KOPT-K1 (cell line): ENCODE data around the gene NACA.
"Not testable (repeated sequence)": the region's sequence is repeated elsewhere in the genome, so short reads cannot be mapped to it uniquely, and the experiment has no call there.

Source experiments
- H3K27ac ChIP-seq: fragments of 200-600 bp; sonication (generic); 2 replicates; pipeline ENCODE4 v1.5.1; 2016; ENCODE audit warnings: antibody characterized with exemption, mild to moderate bottlenecking, low read depth, low read length; ENCODE audit not compliant: poor library complexity, severe bottlenecking
- H3K36me3 ChIP-seq: fragments of 200-600 bp; sonication (generic); 2 replicates; pipeline ENCODE4 v1.5.1; 2017; ENCODE audit warnings: antibody characterized with exemption, mild to moderate bottlenecking, low read length, moderate library complexity; ENCODE audit not compliant: insufficient read depth
- H3K9me3 ChIP-seq: fragments of 200-600 bp; sonication (generic); 2 replicates; pipeline ENCODE4 v1.5.1; 2017; ENCODE audit warnings: antibody characterized with exemption, low read length, mild to moderate bottlenecking; ENCODE audit not compliant: insufficient read depth, poor library complexity, severe bottlenecking

NACA gene

GRCh38 chr12:56750596-56750995 is 25.5 kb upstream of the NACA start:
- not testable (repeated sequence) for H3K9me3 ChIP-seq
- peak overlapping the region; percentile 89 for H3K27ac ChIP-seq
- peaks cover 49% of the 10 kb centered on the region for H3K36me3 ChIP-seq

DNA sequence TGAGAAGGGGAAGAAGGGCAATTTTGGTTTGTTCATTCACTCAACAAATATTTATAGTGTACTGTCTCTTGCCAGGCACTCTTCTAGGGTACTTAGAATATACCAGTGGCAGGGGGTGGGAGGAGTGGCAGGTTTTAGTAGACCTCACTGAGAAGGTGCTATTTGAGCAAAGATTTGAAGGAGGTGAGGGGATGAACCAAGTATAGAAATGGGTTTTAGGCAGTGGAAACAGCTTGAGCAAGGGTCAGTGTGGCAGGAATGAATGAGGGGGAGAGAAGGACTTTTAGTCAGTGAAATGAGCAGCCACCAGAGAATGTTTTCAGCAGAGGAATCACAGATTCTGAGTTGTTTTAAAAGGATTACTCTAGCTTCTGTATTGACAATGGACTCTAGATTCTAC is 24.8 kb upstream of the NACA start:
- Histone ChIP-seq H3K27ac (no peak overlapping the region), H3K36me3 (peaks cover 57% of the 10 kb centered on the region), H3K9me3 (no peaks in the 10 kb centered on the region)

DNA sequence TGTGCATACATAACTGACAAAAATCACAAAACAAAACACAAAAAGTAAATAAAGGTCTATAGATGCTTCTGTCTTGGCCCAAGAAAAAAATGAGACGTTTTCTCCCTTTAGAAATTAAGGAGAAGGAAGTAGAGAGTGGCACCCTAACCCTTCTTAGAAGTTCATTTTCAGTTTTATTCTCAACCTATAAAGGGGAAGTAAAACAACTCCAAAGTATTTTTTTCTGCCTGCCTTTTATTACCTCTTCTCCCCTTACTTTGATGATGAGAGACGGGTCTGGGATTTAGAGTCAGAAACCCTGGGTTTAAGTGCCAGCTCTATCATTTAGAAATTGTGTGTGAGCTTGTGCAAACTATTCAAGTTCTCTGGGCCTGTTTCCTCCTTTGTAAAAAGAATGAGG is 24.3 kb upstream of the NACA start:
- H3K9me3 ChIP-seq: no peaks in the 10 kb centered on the region
- H3K27ac ChIP-seq: no peak overlapping the region
- peaks cover 62% of the 10 kb centered on the region for H3K36me3 ChIP-seq

GRCh38 chr12:56728139-56728861 is 3.2 kb upstream of the NACA start:
- H3K9me3 ChIP-seq: no peaks in the 10 kb centered on the region
- H3K36me3 ChIP-seq: peaks cover 70% of the 10 kb centered on the region
- H3K27ac ChIP-seq: no peak overlapping the region

DNA sequence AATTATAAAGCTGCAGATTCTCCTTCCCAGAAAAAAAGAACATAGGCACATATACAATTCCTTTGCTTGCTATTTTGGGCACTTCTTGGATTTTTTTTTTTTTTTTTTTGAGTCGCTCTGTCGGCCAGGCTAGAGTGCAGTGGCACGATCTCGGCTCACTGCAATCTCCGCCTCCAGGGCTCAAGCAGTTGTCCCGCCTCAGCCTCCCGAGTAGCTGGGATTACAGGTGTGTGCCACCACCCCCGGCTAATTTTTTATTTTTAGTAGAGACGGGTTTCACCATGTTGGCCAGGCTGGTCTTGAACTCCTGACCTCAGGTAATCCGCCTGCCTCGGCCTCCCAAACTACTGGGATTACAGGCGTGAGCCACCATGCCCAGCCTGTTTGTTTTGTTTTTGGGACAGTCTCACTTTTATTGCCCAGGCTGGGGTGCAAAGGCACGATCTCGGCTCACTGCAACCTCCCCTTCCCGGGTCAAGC is 1.1 kb upstream of the NACA start:
- Histone ChIP-seq H3K27ac (peak overlapping the region; percentile 84), H3K36me3 (peaks cover 70% of the 10 kb centered on the region)
- H3K9me3 ChIP-seq: not testable (repeated sequence)

DNA sequence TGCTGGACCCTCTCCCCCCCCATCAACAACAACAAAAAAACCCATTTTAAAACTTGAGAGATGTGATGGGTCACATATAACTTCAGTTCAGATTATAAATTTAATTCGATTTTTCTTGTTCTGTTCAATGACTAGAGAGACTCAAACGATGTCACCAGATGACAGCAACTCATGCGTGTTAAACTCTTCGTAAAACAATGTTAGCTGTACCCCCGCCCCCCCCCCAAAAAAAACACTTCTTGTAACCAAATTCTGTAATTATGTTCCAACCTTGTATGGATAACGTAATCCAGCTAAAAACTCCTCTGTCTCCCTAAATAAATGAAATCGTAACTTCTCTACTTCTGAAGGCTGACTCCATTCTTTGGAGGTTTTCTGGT is 614 bp upstream of the NACA start:
- no peaks in the 10 kb centered on the region for H3K9me3 ChIP-seq
- peak overlapping the region; percentile 84 for H3K27ac ChIP-seq
- peaks cover 70% of the 10 kb centered on the region for H3K36me3 ChIP-seq

DNA sequence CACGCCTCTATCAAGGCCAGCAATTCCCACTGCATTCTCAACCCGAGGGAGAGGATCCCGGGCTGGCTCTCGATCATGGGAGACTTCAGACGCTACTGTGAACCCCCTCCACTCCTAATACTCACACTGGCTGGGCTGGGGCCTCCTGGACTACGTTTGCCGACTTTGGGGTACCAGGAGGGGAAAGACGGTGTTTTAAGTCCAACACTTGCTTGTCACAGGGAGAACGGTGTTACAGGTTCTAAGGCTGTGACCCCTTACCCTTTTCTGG is 463 bp downstream of the NACA start:
- Histone ChIP-seq H3K27ac (peak overlapping the region; percentile 84), H3K9me3 (no peaks in the 10 kb centered on the region), H3K36me3 (peaks cover 70% of the 10 kb centered on the region)

DNA sequence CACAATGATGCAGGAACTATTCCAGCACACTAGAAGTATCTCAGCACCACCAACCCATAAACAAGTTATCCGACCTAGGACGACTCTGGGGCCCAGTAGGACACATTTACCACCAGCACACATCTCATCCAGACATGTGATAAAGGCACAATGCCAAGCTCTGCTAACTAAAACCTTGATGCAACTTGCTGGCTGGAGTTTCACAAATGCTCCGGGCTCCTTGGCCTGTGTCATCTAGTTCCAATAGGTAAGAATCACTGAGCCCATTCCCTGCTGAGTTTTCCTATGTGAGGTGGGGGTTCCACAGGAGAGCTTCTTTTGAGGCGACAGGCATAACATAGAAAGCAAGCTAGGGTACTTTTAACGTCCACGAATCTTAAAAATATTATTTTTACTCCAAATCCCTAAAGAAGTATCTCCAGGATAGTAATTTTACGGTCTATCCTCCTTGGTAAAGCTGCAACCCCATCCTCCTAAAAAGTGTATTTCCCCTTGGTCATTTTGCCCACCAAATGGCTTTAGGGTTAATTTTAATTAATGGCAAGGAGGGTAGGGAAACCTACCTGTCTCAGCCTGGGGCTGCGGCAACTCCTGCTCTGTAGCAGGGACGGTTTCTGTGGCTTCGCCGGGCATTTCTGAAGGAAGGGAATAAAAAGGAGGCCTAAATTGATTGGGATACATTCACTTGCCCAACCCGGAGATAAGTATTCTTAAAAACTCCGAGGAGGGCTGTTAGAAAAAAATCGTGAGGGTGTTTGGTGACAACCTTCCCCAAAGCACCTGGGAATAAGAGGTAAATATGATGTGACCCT is 1.0 kb downstream of the NACA start:
- peaks cover 70% of the 10 kb centered on the region for H3K36me3 ChIP-seq
- H3K27ac ChIP-seq: peak overlapping the region; percentile 84
- H3K9me3 ChIP-seq: no peaks in the 10 kb centered on the region

DNA sequence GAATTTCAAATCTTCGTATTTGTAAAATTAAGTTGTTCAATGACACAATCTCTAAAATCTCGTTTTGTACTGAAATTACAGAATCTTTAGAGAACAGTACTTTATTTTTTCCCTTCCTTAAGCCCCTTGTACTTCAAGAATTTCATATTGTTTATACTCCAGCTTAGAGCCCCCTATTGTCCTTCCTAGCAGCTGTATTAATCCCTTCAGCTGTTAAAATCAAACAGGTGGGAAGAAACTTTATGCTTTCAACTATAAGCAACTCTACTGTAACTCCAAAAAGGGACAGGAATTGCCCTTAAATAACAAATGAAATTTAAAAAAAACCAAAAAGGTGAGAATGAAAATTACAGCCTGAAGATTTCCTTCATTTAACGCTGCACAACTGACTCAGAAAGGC is 1.7 kb downstream of the NACA start:
- Histone ChIP-seq H3K36me3 (peaks cover 70% of the 10 kb centered on the region), H3K9me3 (no peaks in the 10 kb centered on the region), H3K27ac (peak overlapping the region; percentile 84)

- H3K27ac ChIP-seq: peak overlapping the region; percentile 84
- no peaks in the 10 kb centered on the region for H3K9me3 ChIP-seq
- peaks cover 68% of the 10 kb centered on the region for H3K36me3 ChIP-seq
Observed at GRCh38 chr12:56722832-56723231, 2.3 kb downstream of the NACA start.

DNA sequence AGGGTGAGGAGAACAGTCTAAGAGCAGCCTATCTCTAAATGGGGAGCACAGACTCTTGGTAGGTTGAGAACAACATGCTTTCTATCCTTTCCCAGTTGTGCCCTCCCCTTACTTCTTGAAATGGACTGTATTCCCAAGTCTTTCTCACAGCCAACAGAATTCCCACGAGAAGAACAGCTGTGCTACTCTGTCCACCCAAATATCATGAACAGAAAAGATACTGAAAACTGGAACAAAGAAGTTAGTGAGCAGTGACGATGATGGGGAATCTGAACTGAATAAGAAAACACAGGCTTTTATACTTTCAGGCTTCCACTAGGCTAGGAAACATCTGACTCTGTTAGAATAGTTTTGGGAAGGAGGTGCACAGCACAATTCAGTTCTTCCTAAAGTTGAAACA is 3.4 kb downstream of the NACA start:
- Histone ChIP-seq H3K27ac (peak overlapping the region; percentile 84), H3K9me3 (no peaks in the 10 kb centered on the region), H3K36me3 (peaks cover 69% of the 10 kb centered on the region)

DNA sequence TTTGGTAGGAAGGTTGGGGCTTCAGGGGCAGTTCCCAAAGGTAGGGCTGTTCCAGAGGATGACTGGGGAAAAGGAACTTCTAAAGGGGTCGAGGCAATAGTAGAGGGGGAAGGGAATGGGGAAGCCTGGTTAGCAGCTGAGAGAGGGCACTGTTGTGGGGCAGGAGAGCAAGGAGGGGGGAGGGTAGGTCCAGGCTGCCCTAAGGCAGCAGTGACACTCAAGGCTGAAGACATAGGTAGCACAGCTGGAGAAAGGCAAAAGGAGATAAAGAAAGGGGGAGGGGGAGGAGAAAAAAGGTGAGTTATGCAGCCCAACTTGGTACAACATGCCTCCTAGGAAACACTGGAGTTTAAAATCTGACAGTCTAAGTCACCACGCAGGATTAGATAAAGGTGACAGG is 3.9 kb downstream of the NACA start:
- peak overlapping the region; percentile 84 for H3K27ac ChIP-seq
- peaks cover 74% of the 10 kb centered on the region for H3K36me3 ChIP-seq
- no peaks in the 10 kb centered on the region for H3K9me3 ChIP-seq

DNA sequence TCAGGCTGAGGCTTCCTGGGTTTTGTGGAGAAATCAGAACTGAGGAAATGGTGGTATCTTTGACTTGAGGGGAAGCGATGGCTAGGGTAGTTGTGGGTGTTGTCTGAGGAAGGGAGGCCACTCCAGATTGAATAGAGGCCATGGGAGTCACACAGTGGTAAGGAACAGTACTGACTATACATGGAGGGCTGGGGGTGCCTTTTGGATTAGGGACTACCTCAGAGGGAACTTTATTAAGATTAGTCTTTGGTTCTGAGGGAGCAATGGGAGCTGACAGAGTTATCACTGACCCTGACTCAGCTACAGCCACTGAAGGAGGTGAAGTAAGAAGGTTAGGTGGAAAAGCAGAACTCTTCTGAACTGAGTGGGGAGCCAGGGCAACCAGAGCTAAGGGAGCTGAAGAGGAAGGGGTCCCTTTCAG is 4.4 kb downstream of the NACA start:
- H3K36me3 ChIP-seq: peaks cover 79% of the 10 kb centered on the region
- H3K27ac ChIP-seq: peak overlapping the region; percentile 84

GRCh38 chr12:56719056-56719455 is 6.0 kb downstream of the NACA start:
- H3K36me3 ChIP-seq: peaks cover 94% of the 10 kb centered on the region

More for the DNA sequence above, 4.4 kb downstream of the NACA start:
- H3K9me3 ChIP-seq: no peaks in the 10 kb centered on the region

DNA sequence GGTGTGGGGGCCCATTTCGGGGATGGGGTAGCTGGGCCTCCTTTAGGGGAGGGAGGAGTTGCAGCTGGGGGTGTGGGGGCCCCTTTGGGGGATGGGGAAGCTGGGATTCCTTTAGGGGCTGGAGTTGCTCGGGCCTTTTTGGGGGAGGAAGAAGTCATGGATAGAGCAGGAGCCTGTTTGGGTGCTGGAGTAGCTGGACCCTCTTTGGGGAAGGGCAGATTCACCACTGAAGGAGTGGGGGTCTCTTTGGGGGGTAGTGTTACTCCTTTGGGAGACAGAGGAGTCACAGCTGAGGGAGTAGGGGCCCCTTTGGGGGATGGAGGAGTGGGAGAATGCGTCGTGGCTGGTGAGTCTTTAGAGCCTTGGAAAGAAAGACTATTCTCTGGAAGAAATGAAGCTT is 6.5 kb downstream of the NACA start:
- peaks cover 94% of the 10 kb centered on the region for H3K36me3 ChIP-seq
- peak overlapping the region; percentile 84 for H3K27ac ChIP-seq
- no peaks in the 10 kb centered on the region for H3K9me3 ChIP-seq

More at GRCh38 chr12:56719056-56719455, 6.0 kb downstream of the NACA start:
- Histone ChIP-seq H3K9me3 (no peaks in the 10 kb centered on the region), H3K27ac (peak overlapping the region; percentile 84)

DNA sequence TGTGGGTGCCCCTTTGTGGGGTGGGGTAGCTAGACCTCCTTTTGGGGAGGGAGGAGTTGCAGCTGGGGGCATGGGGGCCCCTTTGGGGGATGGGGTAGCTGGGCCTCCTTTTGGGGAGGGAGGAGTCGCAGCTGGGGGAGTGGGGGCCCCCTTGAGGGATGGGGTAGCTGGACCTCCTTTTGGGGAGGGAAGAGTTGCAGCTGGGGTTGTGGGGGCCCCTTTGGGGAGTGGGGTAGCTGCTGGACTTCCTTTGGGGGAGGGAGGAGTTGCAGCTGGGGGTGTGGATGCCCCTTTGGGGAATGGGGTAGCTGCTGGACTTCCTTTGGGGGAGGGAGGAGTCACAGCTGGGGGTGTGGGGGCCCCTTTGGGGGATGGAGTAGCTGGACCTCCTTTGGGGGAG is 7.0 kb downstream of the NACA start:
- Histone ChIP-seq H3K36me3 (peaks cover 94% of the 10 kb centered on the region), H3K27ac (peak overlapping the region; percentile 84), H3K9me3 (no peaks in the 10 kb centered on the region)
